K562 (cell line): ENCODE results near the gene SFXN5.

ENCODE experiments used
- CTCF ChIP-seq, 3 experiments: IDR thresholded peaks in 2 of 3; conservative IDR thresholded peaks in 1 of 3; 2 replicates each; pipeline ENCODE4 v1.5.1; 2011 to 2012; ENCODE audit warnings: low read length in 3 of 3, mild to moderate bottlenecking in 3 of 3, control low read depth in 2 of 3, improper control_type of control experiment in 1 of 3, inconsistent platforms in 1 of 3, low read depth in 1 of 3, mixed read lengths in 1 of 3, moderate library complexity in 1 of 3; ENCODE audit not compliant: insufficient read depth in 2 of 3
- FOS ChIP-seq: IDR thresholded peaks from 3 replicates; pipeline ENCODE4 v1.6.1; 2011; ENCODE audit not compliant: insufficient read length; ENCODE audit errors: extremely low read depth
- HES1 ChIP-seq: fragments of 450-650 bp; IDR thresholded peaks from 2 replicates; pipeline ENCODE4 v1.6.1; 2016; ENCODE audit warnings: low read depth, mild to moderate bottlenecking, moderate library complexity
- HNRNPLL ChIP-seq: fragments of 200-400 bp; formaldehyde crosslinking; IDR thresholded peaks from 2 replicates; pipeline ENCODE4 v1.6.1; 2017; ENCODE audit warnings: low read length, low read depth, mild to moderate bottlenecking; ENCODE audit not compliant: poor library complexity, severe bottlenecking
- HNRNPUL1 ChIP-seq: fragments of 200-400 bp; formaldehyde crosslinking; IDR thresholded peaks from 2 replicates; pipeline ENCODE4 v1.6.1; 2017; ENCODE audit warnings: low read length
- JUND ChIP-seq, 2 experiments: IDR thresholded peaks; 2 replicates in 1 of 2; 3 replicates in 1 of 2; pipeline ENCODE4 v1.6.1; 2011; ENCODE audit warnings: borderline replicate concordance in 2 of 2, low read depth in 2 of 2, low read length in 2 of 2, improper control_type of control experiment in 1 of 2, missing biosample characterization in 1 of 2, missing genetic modification characterization in 1 of 2, missing genetic modification reagents in 1 of 2
- MEF2A ChIP-seq: IDR thresholded peaks from 2 replicates; pipeline ENCODE4 v1.6.1; 2011; ENCODE audit warnings: low read depth, mild to moderate bottlenecking, low read length, moderate library complexity; ENCODE audit not compliant: control insufficient read depth
- MGA ChIP-seq: fragments of 450-650 bp; IDR thresholded peaks from 2 replicates; pipeline ENCODE4 v1.6.1; 2016; ENCODE audit warnings: mild to moderate bottlenecking, moderate library complexity
- POLR3A ChIP-seq: IDR thresholded peaks from 2 replicates; pipeline ENCODE4 v1.6.1; 2011; ENCODE audit warnings: borderline replicate concordance, mild to moderate bottlenecking, moderate library complexity; ENCODE audit not compliant: insufficient read length, insufficient read depth; ENCODE audit errors: extremely low read depth
- RAD21 ChIP-seq, 2 experiments: fragments of 250-450 bp in 1 of 2; fragments of 450-650 bp in 1 of 2; sonication (Bioruptor Pico) in 1 of 2; formaldehyde crosslinking in 1 of 2; IDR thresholded peaks in 1 of 2; conservative IDR thresholded peaks in 1 of 2; 2 replicates each; pipeline versions ENCODE4 v1.4.0 to v1.8.0; 2020 to 2022; ENCODE audit warnings: mild to moderate bottlenecking in 2 of 2, moderate library complexity in 1 of 2
- TAF9B ChIP-seq: fragments of 450-650 bp; IDR thresholded peaks from 2 replicates; pipeline ENCODE4 v1.6.1; 2018; ENCODE audit warnings: mild to moderate bottlenecking; ENCODE audit not compliant: partially characterized antibody
- TFAP4 ChIP-seq: sonication (generic); formaldehyde crosslinking; IDR thresholded peaks from 2 replicates; pipeline ENCODE4 v1.8.0; 2022; ENCODE audit warnings: missing genetic modification reagents, mild to moderate bottlenecking, moderate library complexity, borderline replicate concordance
- ZEB2 ChIP-seq: fragments of 450-650 bp; IDR thresholded peaks from 2 replicates; pipeline ENCODE4 v1.6.1; 2016

GRCh38 chr2:72897785-72898584 lies 173.5 kb downstream of the SFXN5 start:
- TF ChIP-seq JUND (IDR thresholded peaks at IDR 0.05; ENCODE audit: borderline replicate concordance, low read depth, low read length) (no peak), JUND (tag; IDR thresholded peaks at IDR 0.05; ENCODE audit: borderline replicate concordance, low read depth, low read length) (no peak), HNRNPUL1 (no peak), ZEB2 (no peak), MEF2A (no peak), RAD21 (CRISPR knock-in tag; conservative IDR thresholded peaks at IDR 0.05 in 1 of 2, IDR thresholded peaks at IDR 0.05 in 1 of 2) (no peak), CTCF (IDR thresholded peaks at IDR 0.05 in 2 of 3, conservative IDR thresholded peaks at IDR 0.05 in 1 of 3; ENCODE audit: insufficient read depth in 2 of 3, low read depth in 1 of 3, low read length in 3 of 3) (no peak), TAF9B (no peak), MGA (no peak), FOS (no peak), POLR3A (no peak), TFAP4 (CRISPR knock-in tag) (no peak), HNRNPLL (no peak), HES1 (no peak)
